Hindlimb muscle (tissue), 1 donor: ENCODE results near the gene GRIA1. TPM values are rescaled to one million over a fixed set of nuclear protein-coding genes. Genes with fewer than 3 reads are reported as not detected.

Experiments
- DNase-seq: peaks from one replicate; pipeline ENCODE4 v3.0.0-alpha.2; 2013
- polyA plus RNA-seq: library from polyadenylated mRNA; unstranded; fragments of 120-200 nt; gene quantifications from one replicate; pipeline ENCODE4 v1.2.1, GENCODE V29; 2013; ENCODE audit not compliant: insufficient read length

Gene GRIA1
- polyA plus RNA-seq, 1 donor = 0.28 TPM

DNA sequence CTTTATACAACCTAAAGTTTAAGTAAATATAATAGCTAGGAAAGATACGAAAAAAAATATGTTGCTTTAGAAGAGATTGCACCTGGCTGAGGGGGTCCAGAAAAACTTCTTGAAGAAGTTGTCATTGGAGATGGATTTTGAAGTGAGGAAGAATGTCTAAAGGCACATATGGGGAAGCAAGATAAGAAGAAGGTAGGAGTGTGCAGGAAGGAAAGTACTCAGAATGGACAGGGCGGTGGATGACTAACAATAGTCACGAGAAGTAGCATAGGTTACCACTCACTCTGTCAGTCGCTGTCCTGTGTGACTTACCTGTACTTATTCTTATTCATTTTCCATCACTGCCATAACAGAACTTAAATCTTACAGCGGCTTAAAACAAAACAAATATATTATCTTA, 251.6 kb downstream of the GRIA1 start:
- no peak for DNase-seq

DNA sequence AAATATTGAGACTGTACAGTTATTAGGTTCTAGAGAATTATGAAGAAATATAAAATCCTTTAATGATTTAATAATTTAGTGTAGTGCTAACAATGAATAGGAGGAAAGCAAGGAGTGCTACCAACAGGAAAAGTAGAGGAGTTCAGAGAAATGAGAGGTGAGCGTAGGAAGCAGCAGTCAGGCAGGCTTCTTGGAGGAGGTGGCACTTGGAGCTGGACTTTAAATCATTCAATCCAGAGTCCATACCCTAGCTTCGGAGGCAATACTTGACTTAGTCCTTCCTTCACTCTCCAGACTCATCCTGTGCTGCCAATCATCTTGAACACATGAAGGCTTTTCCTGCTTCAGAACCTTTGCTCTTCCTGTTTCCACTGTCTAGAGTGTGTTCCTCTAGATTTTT, 254.3 kb downstream of the GRIA1 start:
- no peak for DNase-seq

DNA sequence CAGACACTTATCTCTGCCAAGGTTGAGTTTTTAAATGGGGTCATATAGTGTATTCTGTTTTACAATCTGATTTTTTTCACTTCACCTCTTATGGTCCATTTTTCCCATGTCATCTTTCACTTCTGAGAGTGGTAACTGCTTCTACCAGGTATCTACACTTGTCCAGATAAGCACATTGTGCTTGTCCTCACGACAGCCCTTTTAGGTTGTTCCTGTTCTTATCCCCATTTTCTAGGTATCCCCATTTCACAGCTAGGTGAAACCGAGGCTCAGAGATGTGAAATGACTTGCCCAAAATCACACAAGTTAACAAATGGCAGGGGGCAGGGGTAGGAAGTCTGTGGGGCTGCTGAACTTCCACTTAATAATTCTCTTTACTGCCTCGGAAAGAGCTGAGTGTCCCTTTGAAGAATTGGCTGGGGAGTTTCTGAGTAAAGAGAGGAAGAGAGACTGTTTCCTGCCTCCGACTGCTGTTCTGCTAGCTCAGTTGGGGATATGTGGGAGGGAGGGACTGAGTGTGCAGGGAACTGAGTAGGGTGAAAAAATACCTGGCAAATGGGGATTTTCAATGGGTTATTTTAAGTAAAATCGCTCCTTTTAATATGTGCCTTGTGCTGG, 255.4 kb downstream of the GRIA1 start:
- no peak for DNase-seq

DNA sequence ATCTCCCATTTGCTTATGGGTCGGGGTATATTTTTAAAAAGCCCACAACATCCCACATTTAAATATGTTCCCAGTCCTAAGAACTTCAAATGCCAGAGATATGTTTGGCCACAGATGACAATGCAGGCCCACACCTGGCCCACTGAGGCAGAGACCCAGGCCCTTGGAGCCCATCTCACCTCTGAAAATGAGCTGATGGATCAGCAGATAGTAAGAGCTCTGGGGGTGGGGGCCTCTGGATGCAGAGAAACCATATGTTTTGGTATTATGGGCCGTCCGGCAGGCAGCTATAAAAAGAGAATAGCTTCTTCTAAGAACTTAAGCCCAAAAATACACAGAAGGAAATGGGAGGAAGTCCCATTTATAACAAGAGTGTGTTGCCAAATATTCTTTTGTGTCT, 256.0 kb downstream of the GRIA1 start:
- no peak for DNase-seq

DNA sequence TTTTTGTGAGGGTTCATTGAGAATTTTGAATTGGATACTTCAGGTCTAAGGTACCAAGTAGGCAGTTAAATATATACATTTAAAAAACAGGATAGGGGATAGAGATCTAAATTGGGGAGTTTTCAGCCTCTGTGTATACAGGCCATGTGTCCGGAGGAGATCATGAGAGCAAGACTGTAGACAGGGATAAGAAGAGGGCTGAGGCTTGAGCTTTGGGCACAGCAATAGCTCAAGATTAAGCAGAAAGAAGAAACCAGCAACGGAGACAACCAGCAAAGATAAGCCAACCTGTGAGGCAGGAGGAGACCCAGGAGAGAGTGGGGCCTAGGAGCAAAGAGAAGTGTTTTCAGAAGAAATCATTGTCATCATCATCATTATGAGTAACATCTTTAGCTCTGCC, 258.4 kb downstream of the GRIA1 start:
- DNase-seq = no peak

DNA sequence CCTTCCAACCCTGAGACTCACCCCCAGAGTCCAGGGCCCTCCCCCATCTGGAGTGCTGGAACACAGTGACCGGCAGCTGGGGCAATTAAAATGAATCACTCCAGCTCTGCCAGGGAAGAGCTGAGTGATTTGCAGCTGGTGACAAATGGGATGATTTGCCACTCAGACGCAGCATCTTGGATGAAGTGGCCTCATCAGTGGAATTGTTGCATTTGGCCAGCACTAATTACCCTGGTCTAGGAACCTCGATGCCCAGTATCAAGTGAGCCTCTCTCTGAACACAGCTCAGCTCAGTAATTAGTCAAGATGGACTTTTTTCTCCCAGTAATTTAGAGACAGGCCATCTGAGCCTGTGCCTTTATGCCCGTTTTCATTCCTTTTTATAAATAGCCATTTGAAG, 259.5 kb downstream of the GRIA1 start:
- DNase-seq = no peak

DNA sequence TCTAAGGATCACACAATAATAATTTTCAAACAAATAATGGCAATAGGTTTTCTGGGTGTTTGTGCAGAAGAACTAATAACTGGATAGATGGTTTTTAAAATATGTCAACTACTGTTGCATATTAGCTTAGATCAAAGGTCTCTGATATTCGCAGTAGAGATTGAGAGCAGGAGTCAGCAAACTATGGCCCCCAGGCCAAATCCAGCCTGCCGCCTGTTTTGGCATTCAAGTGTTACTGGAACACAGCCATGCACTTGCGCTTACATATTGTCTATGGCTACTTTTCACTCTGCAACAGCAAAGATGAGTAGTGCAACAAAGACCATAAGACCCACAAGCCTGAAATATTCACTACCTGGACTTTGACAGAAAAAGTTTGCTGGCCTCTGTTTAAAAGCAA, 260.8 kb downstream of the GRIA1 start:
- no peak for DNase-seq

DNA sequence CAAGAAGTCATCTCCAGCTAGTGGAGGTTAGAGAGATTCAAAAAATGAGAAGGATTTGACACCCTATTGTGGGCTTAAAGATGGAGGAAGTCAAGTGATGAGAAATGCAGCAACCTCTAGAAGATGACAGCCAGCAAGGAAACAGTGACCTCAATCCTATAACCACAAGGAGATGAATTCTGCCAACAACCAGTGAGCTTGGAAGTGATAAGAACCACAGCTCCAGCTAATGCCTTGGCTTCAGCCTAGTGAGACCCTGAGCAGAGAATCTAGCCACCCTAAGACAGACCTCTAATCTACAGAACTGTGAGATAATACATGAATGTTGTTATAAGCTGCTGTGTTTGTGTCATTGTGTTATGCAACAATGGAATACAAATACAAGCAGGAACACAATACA, 262.4 kb downstream of the GRIA1 start:
- DNase-seq = no peak

DNA sequence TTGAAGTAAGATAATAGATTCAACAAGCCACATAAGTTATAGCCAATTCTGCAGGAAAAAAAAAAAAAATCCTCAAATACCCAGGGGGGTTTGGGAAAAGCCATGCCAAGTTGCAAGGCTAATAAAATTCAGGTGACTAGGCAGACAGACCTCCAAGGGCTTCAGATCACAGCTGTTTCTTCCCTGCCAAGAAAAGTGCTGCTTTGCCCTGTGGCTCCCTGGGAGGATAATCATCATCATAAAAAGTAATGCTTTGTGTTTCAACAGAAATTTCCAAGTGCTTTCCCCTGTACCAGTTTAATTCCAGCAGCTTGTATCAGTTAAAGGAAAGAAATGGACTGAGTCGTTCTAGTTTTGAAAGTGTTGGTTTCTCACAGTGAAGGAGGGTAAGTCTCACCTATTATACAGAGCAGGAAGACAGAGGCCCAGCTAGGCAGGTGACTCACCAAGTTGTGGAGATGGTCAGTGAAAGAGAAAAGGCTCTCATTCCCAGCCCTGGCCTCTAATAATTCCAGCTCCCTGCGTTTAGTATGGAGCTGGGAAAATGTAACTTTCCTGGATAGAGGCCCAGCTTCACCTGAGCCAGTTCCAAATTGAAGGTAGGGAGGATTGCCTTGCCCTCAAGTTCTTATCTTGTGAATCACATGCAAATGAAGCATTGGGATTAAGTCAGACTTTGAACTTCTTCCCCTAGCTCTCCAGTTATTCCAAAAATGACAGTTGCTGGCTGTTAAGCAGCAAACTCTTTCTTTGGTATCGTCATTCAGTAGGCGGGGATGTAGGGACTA, 263.4 kb downstream of the GRIA1 start:
- DNase-seq = no peak

DNA sequence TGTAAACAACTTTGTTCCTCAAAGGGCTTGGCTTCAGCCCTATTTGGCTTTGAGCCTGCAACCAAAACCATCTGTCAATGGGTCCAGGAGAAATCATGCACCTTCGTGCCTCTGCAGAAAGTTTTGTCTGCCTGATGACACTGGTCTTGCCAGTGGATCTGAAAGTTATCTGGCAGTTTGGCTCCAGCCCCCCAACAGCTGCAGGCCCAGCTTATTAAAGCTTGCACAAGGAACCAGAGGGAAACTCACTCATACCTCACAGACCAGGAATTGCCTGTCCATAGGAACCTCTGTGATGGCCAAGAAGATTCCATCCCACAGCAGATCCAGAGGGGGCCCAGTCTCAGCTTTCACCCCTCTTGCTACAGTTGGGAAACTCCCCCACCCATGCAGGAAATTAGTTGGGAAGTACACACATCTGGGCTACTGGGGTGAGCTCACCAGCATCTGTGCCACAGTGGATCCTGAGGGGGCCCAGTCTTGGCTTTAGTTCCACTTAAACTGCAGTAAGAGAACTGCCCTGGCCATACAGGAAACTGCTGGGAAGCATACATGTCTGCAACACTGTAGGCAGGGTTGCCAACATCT, 265.5 kb downstream of the GRIA1 start:
- DNase-seq = no peak

DNA sequence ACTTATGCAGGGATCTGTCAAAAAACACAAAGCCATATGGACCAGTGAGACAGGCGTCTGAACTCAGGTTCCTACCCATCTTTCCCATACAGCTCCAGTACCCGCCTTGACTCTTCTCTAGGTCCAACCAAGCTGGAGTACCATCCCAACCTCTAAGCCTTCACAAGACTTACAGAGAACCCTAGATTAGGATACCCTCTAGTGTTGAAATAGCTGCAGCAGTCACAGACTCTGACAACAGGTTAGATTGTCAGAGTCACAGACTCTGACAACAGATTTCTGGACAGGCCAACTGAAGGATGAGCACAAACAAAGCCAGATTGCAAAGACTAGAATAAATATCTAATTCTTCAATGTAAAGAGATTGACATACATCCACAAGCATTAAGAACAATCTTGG, 266.1 kb downstream of the GRIA1 start:
- no peak for DNase-seq

DNA sequence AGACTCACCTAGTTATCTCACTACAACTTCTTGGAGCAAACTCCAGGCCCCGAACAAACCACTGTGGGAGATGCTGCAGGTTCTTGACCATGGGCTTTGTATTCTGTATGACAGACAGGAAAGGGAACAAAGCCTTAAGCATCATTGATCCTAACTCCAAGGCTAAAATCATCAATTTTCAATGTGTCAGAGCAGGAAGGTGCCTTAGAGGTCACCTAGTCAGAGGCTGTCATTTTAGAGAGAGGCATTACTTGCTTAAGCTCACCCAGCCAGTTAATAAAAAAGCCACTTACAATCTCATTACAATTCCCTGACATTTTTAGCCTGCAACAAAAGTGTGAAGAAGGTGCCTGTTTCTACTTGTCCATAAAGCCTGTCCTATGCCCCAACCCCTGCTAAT, 275.5 kb downstream of the GRIA1 start:
- DNase-seq = no peak

DNA sequence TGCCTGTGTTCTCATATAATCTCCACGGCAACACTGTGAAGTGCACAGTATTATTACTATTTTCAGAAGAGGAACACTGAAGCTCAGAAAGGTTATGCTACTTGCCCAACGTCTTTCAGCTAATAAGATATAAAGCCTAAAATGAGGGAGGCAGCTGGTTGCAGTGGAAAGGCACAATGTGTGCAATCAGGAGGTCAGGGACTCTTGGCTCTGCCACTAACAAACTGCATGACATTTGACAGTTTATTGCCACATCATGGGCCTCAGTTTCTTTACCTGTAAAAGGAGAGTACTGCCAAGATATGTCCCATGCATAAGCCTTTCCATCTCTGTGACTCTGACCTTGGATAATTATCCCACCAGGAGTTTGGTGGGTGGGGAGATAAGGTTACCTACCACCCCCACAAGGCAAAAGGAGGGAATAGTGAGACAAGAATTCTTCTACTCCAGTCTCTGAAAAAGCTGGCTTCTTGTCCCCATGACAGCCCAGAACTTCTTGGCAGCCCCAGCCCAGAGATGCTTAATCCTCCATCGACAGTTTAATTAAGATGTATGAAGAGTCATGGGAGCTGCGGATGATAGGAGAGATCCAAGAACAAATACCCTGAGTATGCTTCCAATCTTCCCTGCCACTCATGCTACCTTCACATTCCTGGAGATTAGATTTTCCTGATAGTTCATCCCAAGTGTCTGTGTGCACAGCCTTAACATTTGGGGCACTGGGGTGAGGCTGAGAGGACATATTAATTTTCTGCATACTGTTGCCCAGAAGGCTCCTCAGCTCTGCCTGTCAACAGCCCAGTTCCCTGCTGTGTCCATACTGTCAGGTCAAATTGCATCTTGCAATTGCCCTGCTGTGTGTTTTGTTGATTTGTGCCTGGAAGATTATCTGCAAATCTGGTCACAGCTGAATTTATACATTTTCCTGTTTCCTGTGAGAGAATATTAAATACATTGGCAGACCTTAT, 277.0 kb downstream of the GRIA1 start:
- no peak for DNase-seq

DNA sequence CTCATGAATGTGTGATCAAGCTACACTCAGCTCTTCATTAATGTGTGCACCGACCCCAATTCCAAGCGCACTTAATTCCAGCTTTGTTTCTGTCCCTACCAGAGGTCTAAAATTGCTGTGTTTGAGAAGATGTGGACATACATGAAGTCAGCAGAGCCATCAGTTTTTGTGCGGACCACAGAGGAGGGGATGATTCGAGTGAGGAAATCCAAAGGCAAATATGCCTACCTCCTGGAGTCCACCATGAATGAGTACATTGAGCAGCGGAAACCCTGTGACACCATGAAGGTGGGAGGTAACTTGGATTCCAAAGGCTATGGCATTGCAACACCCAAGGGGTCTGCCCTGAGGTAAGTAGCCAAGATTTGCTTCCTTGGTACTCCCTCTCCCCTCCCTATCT, 279.6 kb downstream of the GRIA1 start:
- DNase-seq = no peak

DNA sequence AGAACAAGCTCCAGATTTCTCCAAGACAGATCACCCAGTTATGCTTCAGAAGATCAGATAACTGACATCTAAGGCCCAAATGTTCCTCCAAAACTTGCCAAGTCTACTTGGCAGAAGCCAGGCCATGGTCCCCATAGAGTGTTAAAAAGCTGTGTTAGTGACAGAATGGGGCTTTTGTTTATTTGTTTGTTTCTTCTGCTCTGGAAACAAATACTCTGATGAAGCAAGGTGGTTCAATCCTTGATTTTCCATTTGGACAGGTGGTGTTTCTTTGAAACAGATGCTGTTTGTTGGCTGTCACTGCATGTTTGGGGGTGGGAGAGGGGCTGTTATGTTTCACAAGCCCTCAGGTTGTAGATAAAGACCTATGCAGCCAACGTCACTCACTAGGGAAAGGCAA, 284.2 kb downstream of the GRIA1 start:
- DNase-seq = no peak

DNA sequence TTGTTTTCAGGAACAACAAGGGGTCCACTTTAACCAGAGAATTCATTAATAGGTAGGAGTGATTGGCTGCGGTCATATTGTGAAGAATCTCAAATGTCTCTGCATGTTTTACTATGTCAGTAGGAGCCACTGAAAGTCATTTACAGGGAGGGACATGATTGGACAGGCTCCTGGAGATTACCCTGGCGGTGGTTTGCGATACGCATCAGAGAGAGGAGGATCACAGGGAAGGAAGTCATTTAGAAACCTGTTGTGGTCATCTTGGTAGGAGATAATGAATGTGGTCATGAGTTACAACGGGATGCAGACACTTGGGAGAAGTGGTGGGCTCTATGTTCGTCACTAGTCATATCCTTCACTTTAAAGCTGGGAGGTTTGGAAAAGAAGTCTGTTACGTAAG, 285.5 kb downstream of the GRIA1 start:
- DNase-seq = no peak

DNA sequence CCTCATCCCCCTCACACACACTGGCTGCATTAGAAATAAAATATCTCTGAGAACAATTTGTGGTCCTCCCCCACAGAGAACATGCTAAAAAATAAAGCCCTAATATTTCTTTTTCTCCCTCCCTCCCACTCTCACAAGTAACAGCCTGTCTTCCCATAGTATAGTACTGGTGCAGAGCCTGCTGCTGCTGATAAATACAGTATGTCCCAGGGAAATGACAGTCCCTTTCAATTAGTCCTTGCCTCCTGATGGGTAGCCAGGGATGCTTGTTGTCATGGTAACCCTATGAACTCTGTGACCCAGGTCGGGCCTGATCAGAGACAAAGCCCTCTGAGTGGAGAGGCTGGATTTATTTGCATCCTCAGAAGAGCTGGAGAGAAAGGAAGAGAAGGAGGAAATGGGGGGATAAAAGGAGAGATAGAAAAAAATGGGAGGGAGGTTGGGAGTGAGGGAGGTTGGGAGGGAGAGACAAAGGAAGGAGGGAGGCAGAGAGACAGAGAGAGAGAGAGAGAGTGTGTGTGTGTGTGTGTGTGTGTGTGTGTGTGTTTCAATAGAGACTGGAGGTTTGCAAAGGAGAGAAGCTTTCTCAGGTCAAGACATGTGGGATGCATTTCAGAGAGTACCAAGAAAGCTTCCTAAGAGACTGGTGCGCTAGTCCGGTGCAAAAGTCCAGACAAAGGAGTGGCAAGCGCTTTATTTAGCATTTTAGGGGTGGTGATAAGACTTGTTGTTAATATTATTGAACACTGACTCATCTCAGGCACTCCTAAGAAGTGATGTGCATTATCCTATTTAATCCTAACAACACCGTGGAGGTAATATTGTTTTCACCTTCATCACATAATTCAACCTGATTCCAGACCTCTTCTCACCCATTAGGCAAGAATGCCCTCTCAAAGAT, 287.5 kb downstream of the GRIA1 start:
- DNase-seq = no peak

DNA sequence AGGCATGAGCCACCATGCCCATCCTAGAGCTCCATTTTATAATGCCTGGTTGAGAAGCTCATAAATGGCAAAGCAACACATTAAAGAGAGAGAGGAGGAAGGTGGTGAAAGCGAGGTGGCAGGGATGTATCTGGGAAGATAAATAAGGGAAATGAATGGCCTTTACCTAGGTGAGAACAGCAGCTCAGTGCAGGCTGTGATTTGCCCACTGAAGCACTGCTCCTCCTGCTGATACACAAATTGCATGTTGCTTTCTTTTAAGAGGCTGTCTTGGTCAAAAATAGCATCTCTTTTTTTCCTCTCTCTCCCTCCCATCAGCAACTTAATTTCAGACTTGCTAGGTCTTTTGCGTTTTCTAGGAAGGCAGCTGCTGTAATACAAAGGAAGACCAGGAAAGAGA, 289.4 kb downstream of the GRIA1 start:
- no peak for DNase-seq

DNA sequence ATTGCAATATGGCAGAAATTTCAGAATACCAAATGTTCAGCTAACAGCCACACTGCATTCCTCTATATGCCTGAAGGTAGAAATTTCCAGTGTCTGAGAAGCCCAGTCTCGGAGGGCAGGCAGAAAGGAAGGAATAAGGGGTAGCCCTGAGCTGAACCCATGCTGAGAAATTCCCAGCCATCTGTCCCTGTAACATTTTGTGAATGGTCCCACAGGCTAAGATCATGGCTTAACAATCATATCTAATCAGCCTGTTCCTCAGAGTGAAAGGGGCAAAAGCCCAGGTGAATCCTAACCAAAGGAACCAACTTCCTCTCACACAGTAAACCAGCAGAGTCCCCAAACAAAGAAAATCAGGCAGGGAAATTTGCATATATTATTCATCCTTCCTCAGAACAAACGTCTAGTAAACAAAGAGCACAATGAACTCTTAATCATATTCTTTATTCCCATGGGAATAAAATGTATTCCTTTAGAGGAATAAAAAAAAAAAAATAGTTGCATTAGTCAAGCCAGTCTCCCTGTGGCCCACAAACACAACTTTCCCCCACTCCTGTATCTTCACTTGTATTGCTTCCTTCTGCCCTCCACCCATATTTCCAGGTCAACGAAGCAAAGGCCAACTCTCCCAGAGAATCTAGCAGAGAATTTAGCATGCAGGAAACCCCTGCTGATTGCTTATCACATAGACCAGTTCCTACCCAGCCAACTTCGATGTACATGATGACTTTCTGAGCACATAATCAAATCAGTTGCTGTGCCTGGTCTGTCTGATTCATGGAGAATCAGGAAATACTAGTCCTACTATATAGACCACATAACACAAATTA, 290.6 kb downstream of the GRIA1 start:
- no peak for DNase-seq

DNA sequence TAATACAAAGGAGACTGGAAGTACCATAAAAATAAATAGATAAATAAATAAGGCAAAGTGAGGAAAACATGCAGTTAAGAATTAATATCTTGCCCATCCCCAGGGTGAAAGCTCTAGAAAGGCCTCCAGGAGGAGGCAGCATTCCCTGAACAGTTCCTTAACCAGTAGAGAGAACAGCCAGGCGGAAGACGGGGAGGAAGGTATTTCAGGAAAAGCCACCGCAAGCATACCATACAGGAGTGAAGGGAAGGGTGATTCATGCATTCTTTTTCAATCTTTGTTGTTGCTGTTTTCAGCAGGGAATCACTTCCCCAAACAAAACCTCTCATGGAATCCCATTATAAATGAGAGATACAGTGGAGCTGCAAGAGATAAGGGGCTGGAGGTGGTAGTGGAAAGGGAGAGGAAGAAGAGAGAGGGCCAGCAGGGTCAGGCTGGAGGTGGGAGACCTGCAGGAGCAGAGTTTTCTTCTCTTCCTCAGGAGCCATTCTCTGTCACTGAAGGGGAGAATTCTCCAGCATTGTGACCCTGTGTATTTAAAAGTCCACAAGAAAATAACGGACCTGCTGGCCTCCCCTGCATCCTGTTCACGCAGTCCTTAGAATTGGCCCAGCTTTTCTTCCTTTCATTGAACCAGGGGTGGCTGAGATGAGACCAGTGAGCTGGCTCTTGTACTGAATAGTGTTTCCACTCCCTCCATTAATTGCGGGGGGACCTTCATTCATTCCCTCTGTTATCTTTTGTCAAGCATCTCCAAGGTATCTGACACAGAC, 292.3 kb downstream of the GRIA1 start:
- DNase-seq = no peak
